Measurements from ENCODE around the gene KPTN.

KPTN gene

GRCh38 chr19:47443331-47443730 is 40.7 kb downstream of the KPTN start:
- TF ChIP-seq EZH2phosphoT487 (IDR thresholded peaks at IDR 0.05; ENCODE audit: borderline replicate concordance, low read length), result no peak
- TF ChIP-seq CTCF (IDR thresholded peaks at IDR 0.05; ENCODE audit: low read depth, low read length, poor library complexity, severe bottlenecking), result no peak
- Histone ChIP-seq H3K36me3 (ENCODE audit: control insufficient read depth, low read length) (no peaks in the 10 kb centered on the region), H3K9me3 (ENCODE audit: control insufficient read depth, insufficient read depth, low read length) (no peaks in the 10 kb centered on the region), H4K20me1 (ENCODE audit: control insufficient read depth, insufficient read depth, low read depth, low read length) (no peaks in the 10 kb centered on the region), H3K4me2 (ENCODE audit: low read length) (no peak overlapping the region), H3F3A (ENCODE audit: control insufficient read depth, insufficient read depth) (0 out of 2 replicates have a peak, but pooled peaks cover 4% of the 10 kb centered on the region), H3K4me3 (ENCODE audit: low read length) (no peak overlapping the region), H3K27me3 (ENCODE audit: control insufficient read depth, low read length) (peaks cover 30% of the 10 kb centered on the region), H3K9me2 (replicated peaks; ENCODE audit: control insufficient read depth, low read length) (no peaks in the 10 kb centered on the region), H3K27ac (ENCODE audit: low read depth, low read length) (no peak overlapping the region), H3K79me2 (ENCODE audit: control insufficient read depth, low read length) (no peaks in the 10 kb centered on the region), H3K4me1 (ENCODE audit: control insufficient read depth, low read length) (peaks cover 24% of the 10 kb centered on the region)

GRCh38 chr19:47438793-47439220 is 45.2 kb downstream of the KPTN start:
- Histone ChIP-seq H3K4me3 (ENCODE audit: low read length) (no peak overlapping the region), H3F3A (ENCODE audit: control insufficient read depth, insufficient read depth) (no peaks in the 10 kb centered on the region), H3K27me3 (ENCODE audit: control insufficient read depth, low read length) (peaks cover 29% of the 10 kb centered on the region), H3K79me2 (ENCODE audit: control insufficient read depth, low read length) (no peaks in the 10 kb centered on the region), H3K9me2 (replicated peaks; ENCODE audit: control insufficient read depth, low read length) (no peaks in the 10 kb centered on the region), H4K20me1 (ENCODE audit: control insufficient read depth, insufficient read depth, low read depth, low read length) (no peaks in the 10 kb centered on the region), H3K36me3 (ENCODE audit: control insufficient read depth, low read length) (no peaks in the 10 kb centered on the region), H3K27ac (ENCODE audit: low read depth, low read length) (no peak overlapping the region), H3K4me1 (ENCODE audit: control insufficient read depth, low read length) (peaks cover 3% of the 10 kb centered on the region; the same call in 1 of the 2 replicates), H3K9me3 (ENCODE audit: control insufficient read depth, insufficient read depth, low read length) (no peaks in the 10 kb centered on the region), H3K4me2 (ENCODE audit: low read length) (no peak overlapping the region)
- TF ChIP-seq CTCF (IDR thresholded peaks at IDR 0.05; ENCODE audit: low read depth, low read length, poor library complexity, severe bottlenecking) (no peak), EZH2phosphoT487 (IDR thresholded peaks at IDR 0.05; ENCODE audit: borderline replicate concordance, low read length) (no peak)

- H4K20me1 ChIP-seq (ENCODE audit: control insufficient read depth, insufficient read depth, low read depth, low read length), result no peaks in the 10 kb centered on the region
Measured at GRCh38 chr19:47437500-47437899, 46.5 kb downstream of the KPTN start.

More at GRCh38 chr19:47437500-47437899, 46.5 kb downstream of the KPTN start:
- no peaks in the 10 kb centered on the region for H3K79me2 ChIP-seq (ENCODE audit: control insufficient read depth, low read length)
- H3K9me2 ChIP-seq (replicated peaks; ENCODE audit: control insufficient read depth, low read length), result no peaks in the 10 kb centered on the region
- TF ChIP-seq EZH2phosphoT487 (IDR thresholded peaks at IDR 0.05; ENCODE audit: borderline replicate concordance, low read length) (no peak), CTCF (IDR thresholded peaks at IDR 0.05; ENCODE audit: low read depth, low read length, poor library complexity, severe bottlenecking) (no peak)
- no peak overlapping the region for H3K4me2 ChIP-seq (ENCODE audit: low read length)
- H3K9me3 ChIP-seq (ENCODE audit: control insufficient read depth, insufficient read depth, low read length), result no peaks in the 10 kb centered on the region
- H3K4me1 ChIP-seq (ENCODE audit: control insufficient read depth, low read length), result peaks cover 14% of the 10 kb centered on the region
- no peak overlapping the region for H3K4me3 ChIP-seq (ENCODE audit: low read length)
- H3K27ac ChIP-seq (ENCODE audit: low read depth, low read length), result no peak overlapping the region
- H3K27me3 ChIP-seq (ENCODE audit: control insufficient read depth, low read length), result peaks cover 21% of the 10 kb centered on the region
- H3F3A ChIP-seq (ENCODE audit: control insufficient read depth, insufficient read depth), result peaks cover 9% of the 10 kb centered on the region
- no peaks in the 10 kb centered on the region for H3K36me3 ChIP-seq (ENCODE audit: control insufficient read depth, low read length)

Data from DOHH2 (cell line).